GM06990 (cell line): ENCODE measurements around the gene DDX1.

Experiments
- DNase-seq: peaks from one replicate; pipeline ENCODE4 v3.0.0-alpha.2; 2011; ENCODE audit not compliant: insufficient read length; ENCODE audit errors: extremely low read depth
- H3K27me3 ChIP-seq: replicated peaks from 2 replicates; pipeline ENCODE4 v1.6.0; 2011; ENCODE audit warnings: low read length; ENCODE audit not compliant: control insufficient read depth, insufficient read depth
- H3K36me3 ChIP-seq: 2 replicates; pipeline ENCODE4 v1.5.1; 2011; ENCODE audit warnings: low read length; ENCODE audit not compliant: control insufficient read depth, insufficient read depth
- H3K4me3 ChIP-seq: replicated peaks from 2 replicates; pipeline ENCODE4 v1.5.1; 2011; ENCODE audit warnings: low read depth, mild to moderate bottlenecking, control low read depth, low read length
- CTCF ChIP-seq: IDR thresholded peaks from 2 replicates; pipeline ENCODE4 v1.5.1; 2011; ENCODE audit warnings: low read length, control low read depth, mild to moderate bottlenecking, inconsistent platforms; ENCODE audit not compliant: insufficient read depth, poor library complexity, severe bottlenecking

DDX1 gene

GRCh38 chr2:15565994-15566671 is 25.5 kb upstream of the DDX1 start:
- DNase-seq: no peak
- no peak overlapping the region for H3K4me3 ChIP-seq
- H3K36me3 ChIP-seq: no peaks in the 10 kb centered on the region
- no peak for TF ChIP-seq CTCF
- H3K27me3 ChIP-seq: no peaks in the 10 kb centered on the region

GRCh38 chr2:15566912-15567311 is 24.8 kb upstream of the DDX1 start:
- no peaks in the 10 kb centered on the region for H3K27me3 ChIP-seq
- H3K4me3 ChIP-seq: no peak overlapping the region
- DNase-seq: no peak
- H3K36me3 ChIP-seq: no peaks in the 10 kb centered on the region
- TF ChIP-seq CTCF: no peak

GRCh38 chr2:15568874-15569273 is 22.8 kb upstream of the DDX1 start:
- H3K4me3 ChIP-seq: no peak overlapping the region
- no peaks in the 10 kb centered on the region for H3K27me3 ChIP-seq
- no peaks in the 10 kb centered on the region for H3K36me3 ChIP-seq
- DNase-seq: no peak
- TF ChIP-seq CTCF: no peak

- no peak for TF ChIP-seq CTCF
- Histone ChIP-seq H3K4me3 (no peak overlapping the region), H3K36me3 (no peaks in the 10 kb centered on the region), H3K27me3 (no peaks in the 10 kb centered on the region)
- no peak for DNase-seq
Measured at GRCh38 chr2:15570104-15570503, 21.6 kb upstream of the DDX1 start.

GRCh38 chr2:15571729-15572128 is 19.9 kb upstream of the DDX1 start:
- no peak for TF ChIP-seq CTCF
- Histone ChIP-seq H3K27me3 (no peaks in the 10 kb centered on the region), H3K36me3 (no peaks in the 10 kb centered on the region), H3K4me3 (no peak overlapping the region)
- DNase-seq: no peak
